SW480 (cell line): ENCODE measurements around the gene FRMD3.

Source experiments
- DNase-seq: peaks from one replicate; pipeline ENCODE4 v3.0.0-alpha.2; 2016; ENCODE audit warnings: low spot score

The FRMD3 gene

DNA sequence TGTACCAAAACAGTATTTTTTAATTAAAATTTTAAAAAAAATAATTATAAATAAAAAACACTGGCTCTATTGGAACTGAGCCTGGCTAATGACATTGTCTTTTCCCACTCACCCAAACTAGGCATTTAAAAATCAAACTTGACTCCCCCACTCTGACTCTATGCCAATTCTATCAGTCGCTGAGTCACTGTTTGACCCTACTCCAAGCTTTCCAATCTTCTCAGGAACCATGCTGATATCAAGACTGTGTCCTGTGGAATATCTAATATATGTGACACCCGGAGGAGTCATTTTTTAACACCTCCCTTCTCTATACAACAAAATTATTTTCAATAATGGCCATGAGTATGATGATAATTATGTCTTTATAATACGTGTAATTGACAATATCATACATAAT lies 303.7 kb downstream of the FRMD3 start:
- no peak for DNase-seq

DNA sequence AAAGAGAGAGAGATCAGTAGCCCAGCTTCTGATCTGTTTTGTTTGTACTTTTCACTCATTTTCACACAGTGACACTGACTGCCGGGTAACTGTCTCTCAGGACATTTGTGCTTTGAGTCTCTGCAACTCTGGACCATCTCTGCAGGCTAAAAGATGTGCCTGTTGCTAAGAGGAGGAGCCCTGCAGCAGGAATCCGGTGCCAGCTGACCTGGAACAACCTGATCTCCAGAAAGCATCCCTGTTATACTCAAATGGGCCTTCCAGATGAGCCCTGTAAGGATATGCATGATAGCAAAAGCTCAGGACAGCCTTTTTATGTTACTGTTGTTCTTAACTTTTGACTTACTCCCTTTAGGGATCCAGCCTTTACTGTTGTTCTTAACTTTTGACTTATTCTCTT lies 304.6 kb downstream of the FRMD3 start:
- no peak for DNase-seq

DNA sequence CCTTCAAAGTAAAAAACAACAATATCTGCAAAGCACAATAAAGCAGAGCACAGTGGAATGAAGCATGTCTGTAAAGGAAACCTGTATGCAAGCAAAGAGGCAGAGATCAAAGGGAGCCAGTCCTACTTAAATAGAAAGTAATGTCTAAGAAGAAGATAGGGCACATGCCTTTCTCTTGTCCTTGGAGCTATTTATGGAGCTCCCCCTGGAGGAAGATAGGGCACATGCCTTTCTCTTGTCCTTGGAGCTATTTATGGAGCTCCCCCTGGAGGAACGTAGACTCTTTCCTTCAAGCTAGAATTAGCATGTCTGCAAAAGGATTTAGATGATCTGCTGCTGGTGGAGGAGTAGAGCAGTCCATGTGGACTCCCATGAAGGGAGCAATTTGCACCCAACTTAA lies 307.2 kb downstream of the FRMD3 start:
- peak; percentile 57 for DNase-seq

DNA sequence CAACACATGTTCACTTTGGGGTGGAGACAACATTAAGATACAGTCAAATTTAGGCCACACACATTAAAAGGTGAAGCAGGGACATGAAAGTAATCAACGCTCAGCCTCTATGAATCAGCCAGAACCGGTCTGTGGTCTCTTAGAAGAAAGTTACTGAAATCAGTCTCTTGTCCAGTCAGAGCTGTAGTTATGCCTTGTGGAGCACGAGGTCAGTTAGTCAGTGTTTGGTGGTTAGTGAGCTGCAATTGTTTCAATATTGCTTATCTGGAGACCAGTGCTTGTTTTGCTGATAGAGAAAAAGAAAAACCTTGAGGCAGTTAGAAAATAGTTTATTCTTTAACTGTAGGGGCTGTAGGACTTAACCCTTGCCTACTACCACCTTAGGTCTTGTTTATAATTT lies 317.5 kb downstream of the FRMD3 start:
- peak; percentile 23 for DNase-seq

DNA sequence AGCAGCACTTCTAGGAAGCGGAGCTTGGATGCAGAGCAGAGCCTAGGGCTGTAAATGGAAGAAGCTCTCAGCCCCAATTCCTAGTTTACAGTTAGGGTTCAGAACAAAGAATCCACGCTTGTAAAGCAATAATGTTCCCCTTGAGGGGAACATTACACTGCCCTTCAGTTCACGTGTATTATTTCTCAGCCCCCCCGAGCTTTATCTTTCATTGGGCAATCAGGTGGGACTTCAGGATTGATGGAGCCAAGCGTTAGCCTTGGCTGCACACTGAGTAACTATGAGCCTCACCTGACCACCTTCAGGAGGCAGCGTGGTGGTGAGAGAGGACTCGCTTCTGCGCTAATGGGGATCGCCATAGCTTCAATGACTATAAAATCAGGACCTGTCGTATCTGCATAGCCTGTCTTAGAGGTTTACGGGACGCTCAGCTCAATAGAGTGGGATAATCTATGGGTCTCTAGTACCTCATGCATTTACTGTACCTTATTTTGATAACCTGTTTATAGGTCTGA lies 318.2 kb downstream of the FRMD3 start:
- DNase-seq = no peak

DNA sequence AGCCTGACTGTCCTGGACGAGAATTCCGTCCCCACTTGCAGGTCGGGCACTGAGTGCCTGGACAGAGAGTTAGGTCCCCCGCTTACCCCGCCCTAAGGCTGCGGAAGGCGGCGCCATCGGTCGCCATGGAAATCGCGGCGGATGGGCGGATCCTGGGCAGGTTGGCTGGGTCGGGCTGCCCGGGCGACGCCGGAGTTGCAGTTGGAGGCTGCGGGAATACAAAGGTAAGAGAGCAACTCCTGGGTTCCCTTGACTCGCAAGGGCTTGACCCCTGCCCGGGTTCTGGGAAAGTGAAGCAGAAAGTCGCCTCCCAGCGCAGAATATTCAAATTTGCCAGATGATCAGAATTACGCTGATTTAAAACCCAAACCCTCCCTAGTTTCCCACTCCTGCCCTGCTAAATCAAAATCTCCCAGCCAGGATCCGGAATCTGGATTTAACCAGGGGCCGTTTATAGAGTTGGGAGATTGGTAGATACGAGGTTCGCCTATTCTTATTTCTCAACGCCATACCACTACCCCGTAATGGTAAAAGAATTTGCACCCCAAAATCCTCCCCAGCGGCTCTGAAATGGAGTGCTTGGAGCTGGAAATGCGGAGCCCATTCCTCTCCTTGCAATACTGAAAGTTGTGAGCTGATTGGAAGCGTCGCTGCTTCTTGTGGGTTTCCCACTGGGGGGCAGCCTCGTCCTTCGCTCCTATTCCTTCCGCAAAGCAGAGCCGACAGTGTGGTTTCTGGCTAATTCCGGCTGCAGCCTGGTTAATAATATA lies 318.9 kb downstream of the FRMD3 start:
- DNase-seq = peak; percentile 86

DNA sequence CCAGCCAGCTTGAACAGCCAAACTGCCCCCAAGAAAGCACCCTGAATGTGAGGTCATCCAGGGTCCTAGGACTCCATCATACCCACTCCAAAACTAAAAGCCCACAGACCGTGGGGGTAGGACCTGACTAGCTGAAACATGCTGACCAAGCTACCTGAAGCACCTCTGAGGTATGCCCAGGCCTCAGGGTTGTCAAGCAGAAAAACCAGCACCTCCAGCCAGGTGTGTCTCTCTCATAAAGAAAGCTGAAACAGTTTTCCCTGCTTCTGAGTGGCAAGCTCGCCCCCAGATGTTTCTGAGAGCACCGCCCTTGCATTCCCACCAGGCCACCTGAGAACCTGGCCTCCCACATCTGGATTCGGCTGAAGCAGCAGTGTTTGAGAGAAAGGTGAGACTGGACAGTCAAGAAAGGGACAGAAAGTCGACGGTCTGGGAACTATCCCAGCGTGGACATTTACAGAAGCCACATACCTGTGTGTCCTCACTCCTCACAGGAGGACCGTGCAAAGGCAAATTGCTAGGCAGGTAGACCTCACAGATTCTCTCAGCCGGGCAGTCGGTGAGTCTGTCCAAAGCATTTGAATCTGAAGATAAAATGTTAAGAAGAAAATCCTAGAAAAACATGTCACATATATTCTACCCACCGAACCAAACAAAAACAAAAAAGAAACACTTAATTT lies 319.6 kb downstream of the FRMD3 start:
- DNase-seq = no peak

DNA sequence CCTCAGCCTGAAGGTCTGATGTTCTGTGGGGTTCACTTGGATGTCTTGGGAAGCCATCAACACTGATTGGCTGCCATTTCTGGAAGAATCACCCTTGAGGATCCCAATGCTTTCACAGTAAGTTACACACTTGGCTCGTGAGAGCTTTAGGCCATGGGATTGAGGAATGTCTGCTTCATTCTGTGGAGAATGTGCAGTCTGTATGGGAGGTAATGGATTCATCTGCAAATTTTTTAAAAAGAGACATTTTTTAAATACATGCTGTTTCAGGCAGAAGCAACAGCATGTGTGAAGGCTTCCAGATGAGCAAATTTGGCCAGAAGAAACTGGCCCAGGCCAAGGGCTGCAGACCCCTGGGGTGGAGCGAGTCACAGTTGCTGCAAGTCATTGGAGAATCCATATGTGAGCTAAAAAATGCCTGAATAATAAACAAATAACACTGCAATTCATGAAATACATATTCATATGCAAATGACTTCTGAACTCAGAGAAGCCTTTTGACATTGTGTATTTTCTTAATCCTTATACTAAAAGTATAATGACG lies 328.9 kb downstream of the FRMD3 start:
- DNase-seq = no peak

DNA sequence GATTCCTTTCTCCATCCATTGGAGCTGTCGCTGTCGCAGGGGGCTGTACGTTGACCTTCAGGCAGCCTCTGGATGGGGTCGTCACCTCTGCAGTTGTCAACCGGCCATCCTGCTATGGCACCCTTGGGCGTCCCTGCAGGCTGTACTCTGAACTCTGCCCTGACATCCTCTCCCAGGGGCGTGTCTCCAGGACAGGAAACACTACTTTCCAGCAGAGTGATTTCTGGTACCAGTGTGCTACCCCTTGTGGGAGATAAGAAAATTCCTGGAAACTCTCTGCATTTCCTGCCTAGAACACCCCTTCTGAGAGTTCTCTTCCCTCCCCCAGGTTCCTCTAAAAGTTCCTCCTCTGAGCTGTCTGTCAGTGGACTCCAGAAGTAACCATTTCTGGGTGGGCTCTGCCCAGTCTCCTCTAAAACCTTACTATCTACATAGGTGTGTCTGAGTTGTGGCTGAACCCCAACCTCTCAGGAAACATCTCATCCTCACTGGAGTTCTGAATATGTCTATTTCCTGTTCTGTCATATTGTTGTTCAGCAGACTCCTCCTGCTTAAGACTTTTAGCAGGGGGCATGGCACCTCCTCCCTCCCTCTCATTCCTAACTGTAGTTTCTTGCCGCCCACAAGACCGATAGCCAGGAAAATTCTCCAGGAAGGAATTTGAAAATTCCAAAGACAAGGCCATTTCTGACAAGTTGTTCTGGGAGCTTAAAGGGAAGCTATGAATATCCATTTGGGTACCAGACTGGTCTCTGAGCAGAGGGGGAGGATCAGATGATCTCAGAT lies 329.9 kb downstream of the FRMD3 start:
- no peak for DNase-seq

DNA sequence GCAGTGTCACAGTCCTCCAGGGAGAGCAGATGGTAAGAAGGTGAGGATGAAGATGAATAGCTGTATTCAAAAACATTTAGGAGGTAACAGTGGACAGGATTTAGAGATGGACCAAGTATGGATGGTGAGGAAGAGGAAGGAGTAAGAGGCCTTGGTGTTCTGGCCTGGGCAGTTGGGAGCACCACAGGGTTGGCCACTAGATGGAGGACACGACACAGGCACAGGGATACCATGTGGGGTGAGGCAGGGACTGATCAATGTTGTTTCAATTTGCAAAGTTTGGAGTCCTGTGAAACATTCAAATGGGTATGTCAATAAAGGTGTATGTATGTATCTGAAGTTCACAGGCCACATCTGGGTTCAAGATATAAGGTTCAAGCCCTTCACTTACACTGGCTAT lies 334.2 kb downstream of the FRMD3 start:
- no peak for DNase-seq

DNA sequence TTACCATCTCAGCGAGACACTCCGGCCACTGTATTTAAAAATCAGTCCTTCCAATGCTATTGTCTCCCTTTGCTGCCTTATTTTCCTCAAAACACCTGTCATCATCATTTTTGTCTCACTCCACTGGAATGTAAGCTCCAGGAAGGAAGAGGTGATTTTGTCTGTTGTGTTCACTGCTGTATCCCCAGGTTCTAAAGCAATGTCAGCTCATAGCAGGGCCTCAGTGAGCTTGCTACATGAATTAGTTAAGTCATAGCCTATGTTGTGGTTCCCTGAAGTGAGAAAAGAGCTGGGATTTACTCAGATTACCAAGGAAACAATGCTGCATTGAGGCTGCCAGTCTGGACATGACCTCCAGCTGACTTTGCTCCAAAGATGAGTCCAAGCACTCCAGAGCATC lies 337.7 kb downstream of the FRMD3 start:
- no peak for DNase-seq

DNA sequence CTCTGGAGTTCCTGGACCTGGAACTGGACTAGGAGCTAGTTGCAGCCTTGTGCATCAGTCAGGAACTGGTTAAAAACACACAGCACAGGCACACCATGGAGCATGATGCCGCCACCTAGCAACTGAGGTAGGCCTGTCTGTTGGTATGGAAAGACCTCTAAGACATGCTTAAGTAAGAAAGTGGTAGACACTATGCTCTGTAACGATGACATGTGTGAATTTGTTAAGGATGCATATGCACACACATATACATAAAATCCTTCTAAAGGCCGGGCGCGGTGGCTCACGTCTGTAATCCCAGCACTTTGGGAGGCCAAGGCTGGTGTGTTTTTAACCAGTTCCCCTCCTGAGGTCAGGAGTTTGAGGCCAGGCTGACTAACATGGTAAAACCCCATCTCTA lies 338.4 kb downstream of the FRMD3 start:
- no peak for DNase-seq

DNA sequence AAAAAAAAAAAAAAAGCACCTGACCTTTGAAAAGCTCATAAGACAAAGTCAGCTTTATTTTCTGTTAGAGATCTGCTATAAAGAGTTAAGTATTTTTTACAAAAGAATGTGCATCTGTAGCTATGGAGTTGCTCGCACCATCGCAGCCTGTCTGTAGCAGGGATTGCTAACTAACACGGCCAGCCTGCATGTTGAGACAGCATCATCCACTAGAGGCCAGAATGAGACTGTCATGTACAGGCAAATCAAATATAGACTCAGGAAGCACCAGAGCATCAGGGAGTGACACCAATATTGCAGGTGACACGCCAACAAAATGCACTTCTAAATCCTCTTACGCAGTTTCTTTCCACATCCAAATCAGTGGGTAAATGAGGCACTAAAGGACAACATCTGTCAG lies 339.0 kb downstream of the FRMD3 start:
- DNase-seq = peak; percentile 46

DNA sequence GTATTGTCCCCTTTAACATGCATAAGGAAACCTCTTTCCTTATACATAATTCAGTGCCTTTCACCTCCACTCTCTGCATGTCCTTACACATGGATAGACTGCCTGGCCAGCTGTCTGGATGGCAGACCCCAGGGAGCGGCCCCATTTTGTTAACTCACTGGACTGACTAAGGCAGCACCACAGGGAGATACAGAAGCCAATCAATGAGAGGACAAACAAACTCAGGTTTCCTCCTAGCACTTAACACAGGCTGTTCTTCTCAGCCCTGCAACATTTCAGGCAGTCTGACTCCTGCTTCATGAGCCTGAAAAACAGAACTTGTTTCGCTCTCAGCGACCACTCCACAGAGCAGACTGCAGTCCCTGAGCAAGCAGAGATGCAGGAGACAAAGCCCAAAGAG lies 339.8 kb downstream of the FRMD3 start:
- DNase-seq = no peak

DNA sequence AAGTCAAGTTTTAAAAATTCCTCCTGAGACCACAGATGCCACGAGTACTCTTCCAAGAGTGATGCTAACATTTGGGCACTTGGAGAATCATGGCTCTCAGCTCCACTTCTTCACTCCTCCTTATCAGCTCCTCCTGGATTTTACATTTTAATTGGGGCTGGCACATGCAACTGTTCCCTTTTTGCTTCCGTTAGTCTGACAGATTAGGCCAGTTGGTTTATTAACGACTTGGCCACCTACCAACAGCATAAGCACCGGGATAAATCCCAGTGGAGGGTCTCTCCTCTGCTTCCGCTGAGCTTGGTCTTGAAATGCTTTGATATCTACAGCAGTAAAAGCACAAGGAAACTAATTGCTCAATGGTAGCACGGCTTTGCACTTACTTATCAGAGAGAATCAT lies 340.6 kb downstream of the FRMD3 start:
- DNase-seq = no peak

DNA sequence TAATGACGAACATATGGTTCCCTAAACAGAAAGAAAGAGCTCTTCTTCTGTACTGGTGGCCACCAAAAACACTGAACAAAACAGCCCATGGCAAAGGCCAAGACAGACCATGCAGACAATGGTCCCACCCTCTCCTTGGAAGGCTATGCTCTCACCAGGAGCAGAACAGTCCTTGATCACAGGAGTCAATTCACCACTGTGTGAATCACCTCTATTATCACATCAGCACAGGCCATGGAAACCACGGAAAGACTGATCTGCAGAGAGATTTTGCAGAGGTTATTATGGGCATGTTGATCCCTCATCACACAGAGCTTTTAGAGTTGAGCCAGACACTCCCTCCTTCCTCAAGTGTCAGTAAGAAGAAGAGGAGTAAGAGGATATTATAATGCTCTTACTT lies 341.3 kb downstream of the FRMD3 start:
- DNase-seq = no peak
